HEK293T (cell line): ENCODE results near the gene POLR1H.

Experiments used
- ARNT ChIP-seq: fragments of 450-650 bp; IDR thresholded peaks from 2 replicates; pipeline ENCODE4 v1.6.1; 2017; ENCODE audit warnings: mild to moderate bottlenecking
- BHLHE40 ChIP-seq: fragments of 450-650 bp; IDR thresholded peaks from 2 replicates; pipeline ENCODE4 v1.6.1; 2016; ENCODE audit warnings: mild to moderate bottlenecking, moderate library complexity, borderline replicate concordance
- ELF4 ChIP-seq: fragments of 450-650 bp; IDR thresholded peaks from 2 replicates; pipeline ENCODE4 v1.6.1; 2017; ENCODE audit warnings: antibody characterized with exemption
- FOXK2 ChIP-seq: fragments of 450-650 bp; IDR thresholded peaks from 2 replicates; pipeline ENCODE4 v1.6.1; 2016; ENCODE audit warnings: mild to moderate bottlenecking
- FOXM1 ChIP-seq: fragments of 450-650 bp; IDR thresholded peaks from 2 replicates; pipeline ENCODE4 v1.6.1; 2017; ENCODE audit warnings: mild to moderate bottlenecking, borderline replicate concordance
- LEF1 ChIP-seq: fragments of 450-650 bp; IDR thresholded peaks from 2 replicates; pipeline ENCODE4 v1.6.1; 2017; ENCODE audit warnings: mild to moderate bottlenecking, borderline replicate concordance
- NFRKB ChIP-seq: fragments of 450-650 bp; IDR thresholded peaks from 2 replicates; pipeline ENCODE4 v1.6.1; 2016; ENCODE audit warnings: mild to moderate bottlenecking, moderate library complexity
- SP1 ChIP-seq: fragments of 450-650 bp; IDR thresholded peaks from 2 replicates; pipeline ENCODE4 v1.6.1; 2017
- TARDBP ChIP-seq: fragments of 450-650 bp; IDR thresholded peaks from 2 replicates; pipeline ENCODE4 v1.6.1; 2016
- ZNF384 ChIP-seq: fragments of 450-650 bp; IDR thresholded peaks from 2 replicates; pipeline ENCODE4 v1.6.1; 2016
- TF ChIP-seq, protein P1 (sequence below): fragments of 450-650 bp; IDR thresholded peaks from 2 replicates; pipeline ENCODE4 v1.6.1; 2016

DNA sequence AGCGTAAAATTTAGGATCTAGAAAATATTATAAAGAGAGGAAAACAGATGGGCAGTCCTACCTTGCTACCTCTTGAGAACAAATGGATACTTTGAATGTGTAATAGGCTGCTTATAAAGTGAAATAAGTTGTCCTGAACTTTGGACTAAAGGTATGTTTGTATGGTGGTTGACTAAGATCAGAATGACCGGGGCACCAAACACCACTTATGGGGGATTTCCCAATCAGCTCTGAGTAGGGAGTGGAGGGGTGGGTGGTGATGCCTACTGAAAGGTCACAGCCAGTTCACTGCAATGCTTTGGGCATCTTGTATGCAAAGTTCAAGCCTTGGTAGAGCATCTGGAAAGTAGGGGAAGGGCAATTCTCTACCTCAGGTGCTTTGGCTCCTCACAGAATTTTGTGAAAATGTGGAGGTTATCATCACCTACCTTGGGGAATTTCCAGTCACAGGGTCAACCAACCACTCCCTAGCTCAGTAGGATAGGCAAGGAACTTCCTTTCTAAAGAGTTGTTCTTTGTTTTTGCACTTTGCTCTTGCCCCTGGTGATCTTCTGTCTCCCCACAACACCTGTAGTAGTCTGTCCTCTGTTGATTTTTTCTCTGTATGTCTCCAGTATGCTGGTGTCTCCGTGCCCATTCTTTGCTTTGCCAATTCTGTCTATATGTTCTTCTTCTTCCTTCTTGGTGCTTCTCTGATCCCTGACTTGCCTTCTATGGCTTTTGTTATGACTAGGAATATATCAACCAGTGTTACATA, 52.1 kb downstream of the POLR1H start, which contains the start of gene TRIM31:
- TF ChIP-seq ZNF384 (no peak), NFRKB (no peak), FOXM1 (no peak), ARNT (no peak), BHLHE40 (no peak), TARDBP (no peak), FOXK2 (no peak), LEF1 (no peak), ELF4 (no peak), SP1 (no peak)
- TF ChIP-seq, protein P1, sequence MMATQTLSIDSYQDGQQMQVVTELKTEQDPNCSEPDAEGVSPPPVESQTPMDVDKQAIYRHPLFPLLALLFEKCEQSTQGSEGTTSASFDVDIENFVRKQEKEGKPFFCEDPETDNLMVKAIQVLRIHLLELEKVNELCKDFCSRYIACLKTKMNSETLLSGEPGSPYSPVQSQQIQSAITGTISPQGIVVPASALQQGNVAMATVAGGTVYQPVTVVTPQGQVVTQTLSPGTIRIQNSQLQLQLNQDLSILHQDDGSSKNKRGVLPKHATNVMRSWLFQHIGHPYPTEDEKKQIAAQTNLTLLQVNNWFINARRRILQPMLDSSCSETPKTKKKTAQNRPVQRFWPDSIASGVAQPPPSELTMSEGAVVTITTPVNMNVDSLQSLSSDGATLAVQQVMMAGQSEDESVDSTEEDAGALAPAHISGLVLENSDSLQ = no peak
